Heart left ventricle (tissue), 13 donors: Measurements from ENCODE around the gene FXYD3.

Experiments used
- CTCF ChIP-seq, 12 donors: fragments of 200-600 bp; sonication (generic) in 4 of 12; IDR thresholded peaks; one replicate each; pipeline versions ENCODE4 v1.5.0 to v1.8.0; 2018 to 2022; ENCODE audit warnings: antibody characterized with exemption in 12 of 12, mild to moderate bottlenecking in 5 of 12
- POLR2A ChIP-seq, 2 donors: fragments of 450-650 bp; IDR thresholded peaks; one replicate each; pipeline ENCODE4 v1.6.1; 2017; ENCODE audit warnings: antibody characterized with exemption in 2 of 2, mild to moderate bottlenecking in 2 of 2, moderate library complexity in 2 of 2
- donor health status: ischemic (EF 13 %, LVEDD 7.1; RV severe dilation, severe dysfunction).
- donor health status: DM: no; HTN: yes; CAD: no.
- donor health status: DM: no; HTN: no; CAD: no.
- donor health status: ischemic (EF 25% LVEDD 6.9; RV normal size, moderate dysfunction).
- donor health status: ischemic (EF 25% LVEDD 5.7; RV mildly dilated, moderate dysfunction).
- donor health status: ischemic (EF 35%, LVEDD 5.7; RV mildly dilated, moderate dysfunction).
- donor health status: nonischemic (EF 11% LVEDD 7.7; RV severe dilation, severe dysfunction).
- donor health status: DM: yes; HTN: yes; CAD: no.
- donor health status: PGD.
- donor health status: ischemic (EF 29% LVEDD 5.4; RV normal size, mild dysfunction).
- donor health status: nonischemic (EF 23%, LVEDD 6.1; RV moderate dilation, normal function).

- TF ChIP-seq CTCF (IDR thresholded peaks at IDR 0.05): no peak
- TF ChIP-seq POLR2A (IDR thresholded peaks at IDR 0.05): no peak
Measured at GRCh38 chr19:35123573-35123972, 8.0 kb downstream of the FXYD3 start.
